Sigmoid colon (tissue), 7 donors: Measurements from ENCODE around the gene SEMA5B. TPM values are rescaled to one million over a fixed set of nuclear protein-coding genes. Genes with fewer than 3 reads are reported as not detected.
A peak's percentile ranks its signal among the peaks of the same experiment; 100 is the strongest.

ENCODE experiments used
- DNase-seq: peaks from one replicate; pipeline ENCODE4 v3.0.0-alpha.2; 2019
- H3K27ac ChIP-seq, 4 donors: fragments of 200-600 bp; sonication (generic); one replicate each; pipeline ENCODE4 v1.5.1; 2016 to 2019; ENCODE audit warnings: mild to moderate bottlenecking in 1 of 4
- H3K27me3 ChIP-seq, 3 donors: fragments of 200-600 bp; sonication (generic); one replicate each; pipeline ENCODE4 v1.5.1; 2019; ENCODE audit warnings: mild to moderate bottlenecking in 1 of 3
- H3K36me3 ChIP-seq, 4 donors: fragments of 200-600 bp; sonication (generic); one replicate each; pipeline ENCODE4 v1.5.1; 2016 to 2019
- H3K4me1 ChIP-seq, 4 donors: fragments of 200-600 bp; sonication (generic); one replicate each; pipeline ENCODE4 v1.5.1; 2017 to 2019
- H3K4me3 ChIP-seq, 4 donors: fragments of 200-600 bp; sonication (generic); one replicate each; pipeline ENCODE4 v1.5.1; 2017 to 2019; ENCODE audit warnings: mild to moderate bottlenecking in 2 of 4, moderate library complexity in 1 of 4
- H3K9me3 ChIP-seq, 4 donors: fragments of 200-600 bp in 3 of 4; sonication (generic) in 3 of 4; one replicate each; pipeline versions ENCODE4 v1.5.1 to v1.6.1; 2013 to 2019
- CTCF ChIP-seq, 4 experiments: fragments of 450-650 bp in 3 of 4; fragments of 200-600 bp in 1 of 4; IDR thresholded peaks; one replicate each; pipeline ENCODE4 v1.5.1; 2016 to 2019; ENCODE audit warnings: antibody characterized with exemption in 4 of 4, mild to moderate bottlenecking in 3 of 4, moderate library complexity in 2 of 4
- EP300 ChIP-seq, 4 donors: sonication (generic); formaldehyde crosslinking; IDR thresholded peaks; one replicate each; pipeline ENCODE4 v1.6.1; 2017; ENCODE audit warnings: antibody characterized with exemption in 4 of 4
- POLR2A ChIP-seq, 2 donors: fragments of 450-650 bp; IDR thresholded peaks; one replicate each; pipeline ENCODE4 v1.6.1; 2016; ENCODE audit warnings: antibody characterized with exemption in 2 of 2, mild to moderate bottlenecking in 2 of 2, moderate library complexity in 2 of 2
- POLR2AphosphoS5 ChIP-seq, 4 donors: sonication (generic); formaldehyde crosslinking; IDR thresholded peaks; one replicate each; pipeline ENCODE4 v1.6.1; 2017; ENCODE audit warnings: antibody characterized with exemption in 4 of 4
- WGBS, 2 donors: extraction: QIAGEN DNeasy Blood & Tissue Kit; methylation state at CpG; one replicate each; pipeline ENCODE4 v1.1.7; 2013; 5-methylcytosine and 5-hydroxymethylcytosine counted together
- intact Hi-C: fragments of 100-400 bp; cut with DNase I; formaldehyde crosslinking; loops from one replicate; pipeline ENCODE4 v1.15.1; 2023
- polyA plus RNA-seq, 3 donors: library from polyadenylated mRNA; stranded (reverse); fragments of 200-250 nt; gene quantifications; one replicate each; pipeline ENCODE4 v1.2.3, GENCODE V29; 2013
- total RNA-seq, 4 donors: library from RNA; depleted of rRNA; stranded (reverse); fragments of >200 nt; gene quantifications; one replicate each; pipeline ENCODE4 v1.1.0, GENCODE V29; 2016
- donor health status: healthy with polysubstance abuse.
- donor health status: Bipolar disorder and iron deficiency.
- donor health status: healthy.

SEMA5B gene
- total and polyA plus RNA-seq, 7 donors = 0.36 to 0.69 (median 0.55) TPM; not detected in 2

DNA sequence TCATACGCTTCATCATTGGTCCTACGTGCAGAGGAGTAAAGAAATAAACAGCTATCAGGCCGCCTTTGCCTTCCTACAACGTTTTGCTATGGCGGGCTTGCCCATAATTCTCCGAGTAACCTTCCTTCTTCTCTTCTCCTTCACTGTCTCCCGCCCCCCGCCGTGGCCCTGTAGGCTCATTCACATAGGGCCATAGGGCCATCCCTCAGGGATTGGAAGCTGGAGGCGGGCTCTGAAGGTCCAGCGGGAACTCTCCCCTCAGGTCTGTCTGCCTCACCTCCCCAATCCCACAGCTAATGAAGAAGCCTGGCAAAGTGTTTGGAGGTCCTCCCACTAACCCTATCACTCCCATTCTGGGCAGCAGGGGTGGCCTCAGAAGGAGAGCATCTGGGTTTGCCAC is 43.6 kb downstream of the SEMA5B start:
- intact Hi-C loops = no loop called here
- Histone ChIP-seq H3K27ac (no peak overlapping the region), H3K4me3 (no peak overlapping the region), H3K4me1 (peaks cover 0 to 11% (median 3%) of the 10 kb centered on the region in 4 donors), H3K27me3 (peaks cover 0 to 9% (median 0%) of the 10 kb centered on the region in 3 donors), H3K9me3 (no peaks in the 10 kb centered on the region), H3K36me3 (no peaks in the 10 kb centered on the region)
- TF ChIP-seq EP300 (IDR thresholded peaks at IDR 0.05) (no peak), POLR2AphosphoS5 (IDR thresholded peaks at IDR 0.05) (no peak), CTCF (IDR thresholded peaks at IDR 0.05) (no peak), POLR2A (IDR thresholded peaks at IDR 0.05) (no peak)
- 87 to 88% methylated on average over 11 of the region's 11 CpGs for WGBS, 2 donors
- DNase-seq = no peak

- H3K27ac ChIP-seq = no peak overlapping the region
- intact Hi-C loops = no loop called here
- 72 to 81% methylated on average over 15 of the region's 15 CpGs for WGBS, 2 donors
- peak; percentile 72 for DNase-seq
- H3K27me3 ChIP-seq = peaks cover 0 to 4% (median 0%) of the 10 kb centered on the region in 3 donors
- no peak overlapping the region for H3K4me3 ChIP-seq
- no peaks in the 10 kb centered on the region for H3K36me3 ChIP-seq
- H3K9me3 ChIP-seq = no peaks in the 10 kb centered on the region
- H3K4me1 ChIP-seq = peaks cover 0 to 21% (median 8%) of the 10 kb centered on the region in 4 donors
- TF ChIP-seq POLR2AphosphoS5 (IDR thresholded peaks at IDR 0.05) = no peak
- TF ChIP-seq EP300 (IDR thresholded peaks at IDR 0.05) = no peak
- no peak for TF ChIP-seq POLR2A (IDR thresholded peaks at IDR 0.05)
- TF ChIP-seq CTCF (IDR thresholded peaks at IDR 0.05) = no peak
Observed at GRCh38 chr3:122982216-122983185, 45.1 kb downstream of the SEMA5B start.

DNA sequence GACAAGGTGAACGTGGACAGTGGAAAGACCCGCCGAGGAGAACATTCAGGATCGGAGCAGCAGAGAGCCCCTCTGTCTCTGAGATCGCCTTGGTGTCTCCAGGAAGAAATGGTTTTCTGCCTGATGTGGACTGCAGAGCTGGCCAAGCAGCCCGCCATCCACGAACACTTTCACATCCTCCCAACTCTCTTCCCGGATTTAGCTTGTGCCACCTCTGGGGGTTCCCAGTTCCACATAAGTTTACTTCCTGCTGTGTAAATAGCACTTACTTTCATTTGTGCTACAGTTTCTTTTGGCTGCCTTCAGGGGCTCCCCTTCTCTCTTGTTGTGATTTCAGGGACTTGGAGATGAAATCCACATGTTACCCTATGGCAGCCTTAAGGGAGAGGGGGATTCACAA is 48.4 kb downstream of the SEMA5B start:
- intact Hi-C loops = no loop called here
- TF ChIP-seq CTCF (IDR thresholded peaks at IDR 0.05) = no peak
- DNase-seq = no peak
- 78 to 81% methylated on average over 8 of the region's 8 CpGs for WGBS, 2 donors
- peaks cover 0 to 42% (median 28%) of the 10 kb centered on the region in 4 donors for H3K4me1 ChIP-seq
- peak overlapping the region in 1 of 4 donors; percentile 7 for H3K27ac ChIP-seq
- H3K27me3 ChIP-seq = no peaks in the 10 kb centered on the region
- no peak overlapping the region for H3K4me3 ChIP-seq
- H3K36me3 ChIP-seq = no peaks in the 10 kb centered on the region
- H3K9me3 ChIP-seq = no peaks in the 10 kb centered on the region

GRCh38 chr3:122978569-122978968 is 49.0 kb downstream of the SEMA5B start:
- no peaks in the 10 kb centered on the region for H3K27me3 ChIP-seq
- H3K9me3 ChIP-seq = no peaks in the 10 kb centered on the region
- 83 to 86% methylated on average over 6 of the region's 6 CpGs for WGBS, 2 donors
- H3K27ac ChIP-seq = peak overlapping the region in 1 of 4 donors; percentile 50
- no peak for DNase-seq
- H3K4me1 ChIP-seq = peaks cover 0 to 46% (median 32%) of the 10 kb centered on the region in 4 donors
- no peak overlapping the region for H3K4me3 ChIP-seq
- no peaks in the 10 kb centered on the region for H3K36me3 ChIP-seq
- TF ChIP-seq POLR2A (IDR thresholded peaks at IDR 0.05) (no peak), POLR2AphosphoS5 (IDR thresholded peaks at IDR 0.05) (no peak), EP300 (IDR thresholded peaks at IDR 0.05) (no peak), CTCF (IDR thresholded peaks at IDR 0.05) (no peak)
- intact Hi-C loops = no loop called here
